HCT116 (cell line): Measurements from ENCODE around the gene TM4SF4. TPM values are rescaled to one million over a fixed set of nuclear protein-coding genes. Genes with fewer than 3 reads are reported as not detected.

ENCODE experiments used
- ATAC-seq: fragments of 200-7000 bp; cut with Tn5 transposase; 2 replicates; pipeline ENCODE4 v1.9.1; 2020; ENCODE audit warnings: mild to moderate bottlenecking, moderate library complexity
- BruUV-seq: library from RNA; stranded (reverse); fragments of 400-500 nt; replicated peaks from 2 replicates; lab custom pipeline; 2021; lab: Mats Ljungman, UMichigan
- CTCF ChIA-PET: fragments of 300-600 bp; sonication (Branson Sonifier 250); formaldehyde crosslinking; loops from one replicate; lab custom pipeline; 2021; ENCODE audit warnings: antibody characterized with exemption; lab: Charles Lee
- POLR2A ChIA-PET: fragments of 300-600, 350-600 bp; sonication (Branson Sonifier 250); formaldehyde crosslinking; loops from one replicate; lab custom pipeline; 2021; ENCODE audit warnings: antibody characterized with exemption; lab: Charles Lee
- RAD21 ChIA-PET, 2 experiments: fragments of 300-600 bp; sonication (Branson Sonifier 250); formaldehyde crosslinking; loops; one replicate each; lab custom pipeline; 2023; ENCODE audit warnings: low total read pairs in 2 of 2; ENCODE audit not compliant: uncharacterized antibody in 2 of 2, unreplicated experiment in 2 of 2, low non-redundant PET in 1 of 2; lab: Charles Lee
- DNase-seq: peaks from one replicate; pipeline ENCODE4 v3.0.0-alpha.2; 2010; ENCODE audit warnings: low read depth, low spot score
- H2AFZ ChIP-seq: fragments of 200-600 bp; shearing (Covaris generic), sonication (generic); 2 replicates; pipeline ENCODE4 v1.6.1; 2017; ENCODE audit warnings: low read depth, mixed run types, mixed read lengths, antibody characterized with exemption, low read length; ENCODE audit not compliant: poor library complexity, severe bottlenecking
- H3K27ac ChIP-seq: 2 replicates; pipeline ENCODE4 v1.5.1; 2012; ENCODE audit warnings: low read depth, low read length
- H3K27me3 ChIP-seq: fragments of 200-600 bp; sonication (generic); 2 replicates; pipeline ENCODE4 v1.6.1; 2016; ENCODE audit warnings: mixed run types, low read length, mixed read lengths; ENCODE audit not compliant: insufficient read depth
- H3K36me3 ChIP-seq, 2 experiments: fragments of 200-500 bp in 1 of 2; fragments of 200-600 bp in 1 of 2; sonication (Bioruptor generic) in 1 of 2; sonication (generic) in 1 of 2; 2 replicates each; pipeline versions ENCODE4 v1.5.1 to v1.6.1; 2014 to 2016; ENCODE audit warnings: low read length in 2 of 2, inconsistent platforms in 1 of 2, mixed read lengths in 1 of 2, mixed run types in 1 of 2; ENCODE audit not compliant: insufficient read depth in 2 of 2, control insufficient read depth in 1 of 2
- H3K4me1 ChIP-seq, 2 experiments: fragments of 200-600 bp in 1 of 2; sonication (generic) in 1 of 2; 2 replicates each; pipeline versions ENCODE4 v1.5.1 to v1.6.1; 2012 to 2017; ENCODE audit warnings: low read length in 2 of 2, inconsistent platforms in 1 of 2, mild to moderate bottlenecking in 1 of 2, mixed read lengths in 1 of 2, mixed run types in 1 of 2, moderate library complexity in 1 of 2; ENCODE audit not compliant: insufficient read depth in 2 of 2, control insufficient read depth in 1 of 2
- H3K4me2 ChIP-seq: fragments of 200-600 bp; sonication (generic); 2 replicates; pipeline ENCODE4 v1.6.1; 2017; ENCODE audit warnings: mixed run types, low read length, mixed read lengths
- H3K4me3 ChIP-seq, 2 experiments: fragments of 200-600 bp in 1 of 2; sonication (generic) in 1 of 2; replicated peaks in 1 of 2; 2 replicates each; pipeline ENCODE4 v1.5.1; 2011 to 2016; ENCODE audit warnings: low read length in 2 of 2, control low read depth in 1 of 2, low read depth in 1 of 2, mild to moderate bottlenecking in 1 of 2, mixed read lengths in 1 of 2, mixed run types in 1 of 2
- H3K79me2 ChIP-seq: fragments of 200-600 bp; sonication (generic); 2 replicates; pipeline ENCODE4 v1.6.1; 2017; ENCODE audit warnings: mild to moderate bottlenecking, mixed run types, low read length, moderate library complexity, mixed read lengths; ENCODE audit not compliant: insufficient read depth
- H3K9ac ChIP-seq: fragments of 200-600 bp; sonication (generic); 2 replicates; pipeline ENCODE4 v1.6.1; 2016; ENCODE audit warnings: low read length, mixed read lengths
- H3K9me2 ChIP-seq: fragments of 200-600 bp; sonication (generic), shearing (Covaris generic); 2 replicates; pipeline ENCODE4 v1.6.1; 2017; ENCODE audit warnings: mixed run types, mild to moderate bottlenecking, moderate library complexity; ENCODE audit not compliant: insufficient read depth
- H3K9me3 ChIP-seq, 2 experiments: fragments of 200-500 bp in 1 of 2; fragments of 200-600 bp in 1 of 2; sonication (Bioruptor generic) in 1 of 2; sonication (generic) in 1 of 2; 2 replicates each; pipeline ENCODE4 v1.6.1; 2014 to 2017; ENCODE audit warnings: low read length in 2 of 2, mixed read lengths in 2 of 2, inconsistent platforms in 1 of 2, low read depth in 1 of 2, mild to moderate bottlenecking in 1 of 2, mixed run types in 1 of 2, moderate library complexity in 1 of 2; ENCODE audit not compliant: control insufficient read depth in 1 of 2, insufficient read depth in 1 of 2
- H4K20me1 ChIP-seq: fragments of 200-600 bp; sonication (generic), shearing (Covaris generic); 2 replicates; pipeline ENCODE4 v1.6.1; 2017; ENCODE audit warnings: mixed run types, mild to moderate bottlenecking, moderate library complexity; ENCODE audit not compliant: insufficient read depth
- CBX3 ChIP-seq: IDR thresholded peaks from 2 replicates; pipeline ENCODE4 v1.6.1; 2012; ENCODE audit warnings: low read depth
- CEBPB ChIP-seq: IDR thresholded peaks from 2 replicates; pipeline ENCODE4 v1.6.1; 2012; ENCODE audit warnings: low read depth
- EGR1 ChIP-seq: IDR thresholded peaks from 2 replicates; pipeline ENCODE4 v1.6.1; 2012; ENCODE audit warnings: low read depth
- EZH2 ChIP-seq: fragments of 200-600 bp; sonication (generic); IDR thresholded peaks from 2 replicates; pipeline ENCODE4 v1.6.1; 2017; ENCODE audit warnings: antibody characterized with exemption, mixed run types
- EZH2phosphoT487 ChIP-seq: fragments of 200-600 bp; IDR thresholded peaks from 2 replicates; pipeline ENCODE4 v1.6.1; 2018; ENCODE audit warnings: antibody characterized with exemption, borderline replicate concordance
- FOSL1 ChIP-seq: IDR thresholded peaks from 2 replicates; pipeline ENCODE4 v1.6.1; 2012; ENCODE audit warnings: low read depth
- POLR2AphosphoS5 ChIP-seq: IDR thresholded peaks from 2 replicates; pipeline ENCODE4 v1.6.1; 2011; ENCODE audit warnings: mild to moderate bottlenecking, low read depth, low read length, moderate library complexity
- RAD21 ChIP-seq: IDR thresholded peaks from 2 replicates; pipeline ENCODE4 v1.6.1; 2012; ENCODE audit warnings: low read depth, mild to moderate bottlenecking
- SIN3A ChIP-seq: IDR thresholded peaks from 2 replicates; pipeline ENCODE4 v1.6.1; 2012; ENCODE audit warnings: low read depth
- SP1 ChIP-seq: IDR thresholded peaks from 2 replicates; pipeline ENCODE4 v1.6.1; 2012; ENCODE audit warnings: low read depth
- SRF ChIP-seq: IDR thresholded peaks from 2 replicates; pipeline ENCODE4 v1.6.1; 2012; ENCODE audit warnings: low read depth
- TCF7L2 ChIP-seq: IDR thresholded peaks from 2 replicates; pipeline ENCODE4 v1.7.0; 2011; ENCODE audit warnings: borderline replicate concordance, inconsistent platforms; ENCODE audit not compliant: insufficient read depth, insufficient read length; ENCODE audit errors: extremely low read depth
- ZNF274 ChIP-seq: fragments of 200-500 bp; sonication (Bioruptor generic); IDR thresholded peaks from 2 replicates; pipeline ENCODE4 v1.6.1; 2014; ENCODE audit warnings: mild to moderate bottlenecking, low read depth, low read length, inconsistent platforms
- intact Hi-C: fragments of 100-400 bp; cut with micrococcal nuclease; formaldehyde crosslinking; loops from 2 replicates; pipeline ENCODE4 v1.10.0; 2022
- total RNA-seq: library from RNA; stranded (reverse); gene quantifications from one replicate; pipeline ENCODE4 v1.2.1, GENCODE V29; 2021; ENCODE audit not compliant: unreplicated experiment
- TF ChIP-seq, protein P1 (sequence below): IDR thresholded peaks from 2 replicates; pipeline ENCODE4 v1.6.1; 2011; ENCODE audit warnings: mild to moderate bottlenecking, low read length, moderate library complexity; ENCODE audit not compliant: insufficient replicate concordance; ENCODE audit errors: extremely low read depth
- TF ChIP-seq, protein P2 (sequence below): IDR thresholded peaks from 2 replicates; pipeline ENCODE4 v1.6.1; 2012; ENCODE audit warnings: low read depth

TM4SF4 gene
- total RNA-seq, 1 experiment from 2014 or later: 0.91 TPM

- Histone ChIP-seq H3K4me3 (no peak overlapping the region), H2AFZ (no peak overlapping the region), H3K4me2 (no peak overlapping the region), H3K79me2 (no peaks in the 10 kb centered on the region), H3K9me2 (no peaks in the 10 kb centered on the region), H3K27me3 (no peaks in the 10 kb centered on the region), H3K36me3 (no peaks in the 10 kb centered on the region), H4K20me1 (no peaks in the 10 kb centered on the region; the same call in 1 of the 2 replicates), H3K9me3 (no peaks in the 10 kb centered on the region), H3K4me1 (no peaks in the 10 kb centered on the region), H3K27ac (no peak overlapping the region), H3K9ac (no peak overlapping the region)
- DNase-seq (no peak), ATAC-seq (no peak)
- RAD21 ChIA-PET: no interaction called here
- BruUV-seq: no TSS peak
- intact Hi-C loops: no loop called here
- CTCF ChIA-PET: no interaction called here
- POLR2A ChIA-PET: no interaction called here
- TF ChIP-seq TCF7L2 (no peak), EZH2phosphoT487 (no peak), RAD21 (no peak), EGR1 (no peak), CBX3 (no peak), ZNF274 (no peak), SRF (no peak), SP1 (no peak), SIN3A (no peak), FOSL1 (no peak), CEBPB (no peak), POLR2AphosphoS5 (no peak), EZH2 (no peak)
- TF ChIP-seq, protein P1, sequence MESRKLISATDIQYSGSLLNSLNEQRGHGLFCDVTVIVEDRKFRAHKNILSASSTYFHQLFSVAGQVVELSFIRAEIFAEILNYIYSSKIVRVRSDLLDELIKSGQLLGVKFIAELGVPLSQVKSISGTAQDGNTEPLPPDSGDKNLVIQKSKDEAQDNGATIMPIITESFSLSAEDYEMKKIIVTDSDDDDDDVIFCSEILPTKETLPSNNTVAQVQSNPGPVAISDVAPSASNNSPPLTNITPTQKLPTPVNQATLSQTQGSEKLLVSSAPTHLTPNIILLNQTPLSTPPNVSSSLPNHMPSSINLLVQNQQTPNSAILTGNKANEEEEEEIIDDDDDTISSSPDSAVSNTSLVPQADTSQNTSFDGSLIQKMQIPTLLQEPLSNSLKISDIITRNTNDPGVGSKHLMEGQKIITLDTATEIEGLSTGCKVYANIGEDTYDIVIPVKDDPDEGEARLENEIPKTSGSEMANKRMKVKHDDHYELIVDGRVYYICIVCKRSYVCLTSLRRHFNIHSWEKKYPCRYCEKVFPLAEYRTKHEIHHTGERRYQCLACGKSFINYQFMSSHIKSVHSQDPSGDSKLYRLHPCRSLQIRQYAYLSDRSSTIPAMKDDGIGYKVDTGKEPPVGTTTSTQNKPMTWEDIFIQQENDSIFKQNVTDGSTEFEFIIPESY: no peak
- TF ChIP-seq, protein P2, sequence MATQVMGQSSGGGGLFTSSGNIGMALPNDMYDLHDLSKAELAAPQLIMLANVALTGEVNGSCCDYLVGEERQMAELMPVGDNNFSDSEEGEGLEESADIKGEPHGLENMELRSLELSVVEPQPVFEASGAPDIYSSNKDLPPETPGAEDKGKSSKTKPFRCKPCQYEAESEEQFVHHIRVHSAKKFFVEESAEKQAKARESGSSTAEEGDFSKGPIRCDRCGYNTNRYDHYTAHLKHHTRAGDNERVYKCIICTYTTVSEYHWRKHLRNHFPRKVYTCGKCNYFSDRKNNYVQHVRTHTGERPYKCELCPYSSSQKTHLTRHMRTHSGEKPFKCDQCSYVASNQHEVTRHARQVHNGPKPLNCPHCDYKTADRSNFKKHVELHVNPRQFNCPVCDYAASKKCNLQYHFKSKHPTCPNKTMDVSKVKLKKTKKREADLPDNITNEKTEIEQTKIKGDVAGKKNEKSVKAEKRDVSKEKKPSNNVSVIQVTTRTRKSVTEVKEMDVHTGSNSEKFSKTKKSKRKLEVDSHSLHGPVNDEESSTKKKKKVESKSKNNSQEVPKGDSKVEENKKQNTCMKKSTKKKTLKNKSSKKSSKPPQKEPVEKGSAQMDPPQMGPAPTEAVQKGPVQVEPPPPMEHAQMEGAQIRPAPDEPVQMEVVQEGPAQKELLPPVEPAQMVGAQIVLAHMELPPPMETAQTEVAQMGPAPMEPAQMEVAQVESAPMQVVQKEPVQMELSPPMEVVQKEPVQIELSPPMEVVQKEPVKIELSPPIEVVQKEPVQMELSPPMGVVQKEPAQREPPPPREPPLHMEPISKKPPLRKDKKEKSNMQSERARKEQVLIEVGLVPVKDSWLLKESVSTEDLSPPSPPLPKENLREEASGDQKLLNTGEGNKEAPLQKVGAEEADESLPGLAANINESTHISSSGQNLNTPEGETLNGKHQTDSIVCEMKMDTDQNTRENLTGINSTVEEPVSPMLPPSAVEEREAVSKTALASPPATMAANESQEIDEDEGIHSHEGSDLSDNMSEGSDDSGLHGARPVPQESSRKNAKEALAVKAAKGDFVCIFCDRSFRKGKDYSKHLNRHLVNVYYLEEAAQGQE: no peak
Measured at GRCh38 chr3:149432149-149432548, 42.3 kb upstream of the TM4SF4 start.
